GM12801 (cell line): ENCODE results near the gene LYRM2.

Experiments used
- TF ChIP-seq, protein P1 (sequence below): IDR thresholded peaks from one replicate; pipeline ENCODE4 v1.5.1; 2011; ENCODE audit warnings: control low read depth; ENCODE audit not compliant: insufficient read length; ENCODE audit errors: extremely low read depth

LYRM2 gene

DNA sequence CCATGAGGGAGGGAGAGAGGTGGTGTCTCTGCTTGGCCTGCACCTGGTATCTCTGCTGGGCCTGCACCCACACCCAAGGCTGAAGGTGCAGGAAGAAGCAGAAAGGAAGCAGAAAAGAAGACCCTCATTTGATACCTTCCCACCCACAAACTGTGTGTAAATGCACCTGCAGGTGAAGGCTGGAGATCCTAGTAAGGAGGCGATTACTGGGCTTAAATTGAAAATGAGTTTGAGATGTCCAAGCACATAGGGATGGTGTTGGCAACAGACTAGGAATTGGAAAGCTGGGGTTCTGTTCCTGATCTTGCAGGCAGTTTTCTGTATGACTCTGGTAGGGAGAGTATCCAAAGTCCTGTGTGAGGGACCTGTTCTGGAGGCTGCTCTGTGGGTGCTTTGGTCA lies 74.7 kb downstream of the LYRM2 start:
- TF ChIP-seq, protein P1, sequence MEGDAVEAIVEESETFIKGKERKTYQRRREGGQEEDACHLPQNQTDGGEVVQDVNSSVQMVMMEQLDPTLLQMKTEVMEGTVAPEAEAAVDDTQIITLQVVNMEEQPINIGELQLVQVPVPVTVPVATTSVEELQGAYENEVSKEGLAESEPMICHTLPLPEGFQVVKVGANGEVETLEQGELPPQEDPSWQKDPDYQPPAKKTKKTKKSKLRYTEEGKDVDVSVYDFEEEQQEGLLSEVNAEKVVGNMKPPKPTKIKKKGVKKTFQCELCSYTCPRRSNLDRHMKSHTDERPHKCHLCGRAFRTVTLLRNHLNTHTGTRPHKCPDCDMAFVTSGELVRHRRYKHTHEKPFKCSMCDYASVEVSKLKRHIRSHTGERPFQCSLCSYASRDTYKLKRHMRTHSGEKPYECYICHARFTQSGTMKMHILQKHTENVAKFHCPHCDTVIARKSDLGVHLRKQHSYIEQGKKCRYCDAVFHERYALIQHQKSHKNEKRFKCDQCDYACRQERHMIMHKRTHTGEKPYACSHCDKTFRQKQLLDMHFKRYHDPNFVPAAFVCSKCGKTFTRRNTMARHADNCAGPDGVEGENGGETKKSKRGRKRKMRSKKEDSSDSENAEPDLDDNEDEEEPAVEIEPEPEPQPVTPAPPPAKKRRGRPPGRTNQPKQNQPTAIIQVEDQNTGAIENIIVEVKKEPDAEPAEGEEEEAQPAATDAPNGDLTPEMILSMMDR: no peak

DNA sequence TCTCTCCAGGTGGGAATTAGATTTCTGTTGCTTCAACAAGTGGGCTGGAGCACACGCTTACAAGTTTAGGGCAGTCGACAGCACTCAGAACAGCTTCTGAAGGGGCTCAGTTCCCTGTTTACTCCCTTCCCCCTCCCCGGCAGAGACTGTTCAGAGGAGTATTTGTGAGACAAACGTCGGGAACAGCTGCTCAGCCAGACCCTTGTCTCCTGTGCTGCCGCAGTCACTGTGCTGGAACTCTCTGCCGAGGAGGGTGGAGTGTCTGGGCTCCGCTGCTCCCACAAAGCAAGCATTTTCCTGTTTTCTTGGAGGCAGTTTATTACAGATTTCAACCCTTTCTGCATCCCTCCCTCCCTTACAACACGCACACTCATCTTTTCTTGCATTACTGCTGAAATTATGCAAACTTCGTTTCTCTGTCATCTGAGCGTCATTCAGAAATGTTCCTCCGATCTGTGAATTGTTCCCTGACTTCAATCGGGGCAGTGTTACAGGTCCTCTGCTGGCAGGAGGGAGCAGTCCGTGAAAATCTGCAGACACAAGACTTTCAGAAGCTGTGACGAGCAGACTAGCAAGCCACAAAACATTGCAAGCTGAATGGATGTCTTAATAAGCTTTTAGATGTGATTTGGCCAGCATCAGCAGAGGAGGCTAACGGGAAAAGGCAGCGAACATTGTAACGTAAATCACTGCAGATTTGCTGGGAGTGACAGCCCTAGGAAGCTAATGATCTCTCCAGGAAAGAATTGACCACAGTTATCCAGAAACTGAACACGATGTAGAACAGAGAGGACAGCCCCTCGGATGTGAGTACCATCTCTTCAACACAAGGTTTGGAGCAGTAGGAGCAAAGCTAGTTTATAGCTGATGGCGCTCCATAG lies 76.2 kb downstream of the LYRM2 start:
- TF ChIP-seq, protein P1: no peak

DNA sequence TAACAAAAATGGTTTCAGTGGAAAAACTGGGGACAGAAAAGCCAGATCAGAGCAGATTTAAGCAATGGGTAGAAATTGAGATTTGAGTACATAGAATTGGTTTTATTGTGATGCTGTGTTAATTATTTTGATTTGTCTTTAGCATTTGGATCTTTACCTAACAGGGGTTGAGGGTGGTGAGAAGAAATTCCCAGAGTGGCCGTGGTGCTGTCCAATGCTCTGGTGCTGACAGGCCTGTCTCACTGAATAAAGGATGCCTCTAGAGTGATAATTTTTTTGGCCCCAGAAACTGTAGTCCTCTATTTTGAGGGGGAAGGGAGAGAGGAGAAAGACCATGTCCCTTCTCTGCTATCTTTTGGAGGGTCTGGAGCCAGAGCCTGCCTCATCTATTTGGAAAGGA lies 79.1 kb downstream of the LYRM2 start:
- TF ChIP-seq, protein P1: no peak

DNA sequence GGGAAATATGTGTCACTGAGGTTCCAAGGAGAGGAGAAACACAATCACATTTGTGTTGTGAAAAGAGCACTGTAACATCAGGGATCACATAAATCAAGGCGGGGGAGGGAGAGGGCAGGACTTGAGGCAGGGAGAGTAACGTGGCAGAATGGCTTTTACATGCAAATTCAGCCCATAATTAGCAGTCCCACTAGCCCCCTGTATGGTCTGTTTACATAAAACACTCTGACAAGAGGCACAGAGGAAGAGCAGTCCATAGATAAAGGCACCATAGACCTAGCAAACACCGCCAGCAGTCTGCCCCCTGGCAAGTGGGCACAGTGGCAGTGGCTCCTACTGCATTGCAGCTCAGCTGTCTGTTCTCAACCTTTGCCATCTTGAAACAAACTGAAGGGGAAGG lies 82.7 kb downstream of the LYRM2 start:
- TF ChIP-seq, protein P1: no peak

DNA sequence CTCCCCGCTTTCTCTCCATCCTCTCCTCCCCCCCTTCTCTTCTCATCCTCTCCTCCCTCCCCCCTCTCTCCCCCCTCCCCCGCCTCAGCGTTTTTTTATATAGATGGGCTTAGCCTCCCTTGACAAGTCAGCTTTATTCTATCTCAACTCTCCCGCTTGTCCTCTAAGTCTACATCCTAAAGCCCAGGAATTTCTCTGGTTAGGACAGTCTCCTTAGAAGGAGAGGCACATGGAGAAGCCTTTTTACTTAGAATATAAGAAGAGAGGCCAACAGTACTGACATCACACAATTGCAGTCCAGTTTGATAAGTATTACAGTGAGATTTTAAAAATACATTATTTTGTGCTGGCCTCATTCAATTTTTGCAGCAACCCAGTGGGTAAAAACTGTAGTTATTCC lies 83.5 kb downstream of the LYRM2 start:
- TF ChIP-seq, protein P1: no peak

DNA sequence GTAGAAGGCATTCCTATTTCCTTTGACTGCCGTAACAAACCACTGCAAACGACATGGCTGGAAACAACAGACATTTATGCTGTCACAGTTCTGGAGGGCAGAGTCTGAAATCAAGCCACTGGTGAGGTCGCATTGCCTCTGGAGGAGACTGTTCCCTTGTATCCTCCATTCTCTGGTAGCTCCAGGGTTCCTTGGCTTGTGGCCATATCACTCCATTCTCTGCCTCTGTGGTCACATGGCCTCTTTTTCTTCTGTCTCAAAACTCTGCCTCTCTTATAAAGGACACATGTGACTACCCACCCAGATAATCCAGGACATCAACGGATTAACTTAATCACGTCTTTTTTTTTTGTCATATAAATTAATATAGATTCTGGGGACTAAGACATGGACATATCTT lies 84.4 kb downstream of the LYRM2 start:
- TF ChIP-seq, protein P1: no peak

DNA sequence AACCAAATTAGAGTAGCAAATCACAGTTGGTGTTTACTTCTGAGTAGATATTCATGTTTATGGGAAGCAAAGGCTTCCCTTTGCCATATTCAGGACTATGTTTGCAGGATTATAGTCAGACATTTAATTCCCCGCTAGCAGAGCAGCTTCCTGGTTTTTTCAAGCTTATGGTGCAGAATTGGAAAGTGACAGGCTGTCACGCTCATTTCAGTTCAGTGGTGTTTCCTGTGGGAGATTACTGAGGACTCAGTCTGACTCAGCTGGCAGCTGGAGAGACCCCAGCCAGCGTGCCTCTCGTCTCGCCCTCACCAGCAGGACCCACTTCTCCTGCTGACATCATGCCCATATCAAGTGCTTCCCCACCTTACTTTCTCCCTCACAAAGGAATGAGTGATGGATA lies 85.1 kb downstream of the LYRM2 start:
- TF ChIP-seq, protein P1: no peak

DNA sequence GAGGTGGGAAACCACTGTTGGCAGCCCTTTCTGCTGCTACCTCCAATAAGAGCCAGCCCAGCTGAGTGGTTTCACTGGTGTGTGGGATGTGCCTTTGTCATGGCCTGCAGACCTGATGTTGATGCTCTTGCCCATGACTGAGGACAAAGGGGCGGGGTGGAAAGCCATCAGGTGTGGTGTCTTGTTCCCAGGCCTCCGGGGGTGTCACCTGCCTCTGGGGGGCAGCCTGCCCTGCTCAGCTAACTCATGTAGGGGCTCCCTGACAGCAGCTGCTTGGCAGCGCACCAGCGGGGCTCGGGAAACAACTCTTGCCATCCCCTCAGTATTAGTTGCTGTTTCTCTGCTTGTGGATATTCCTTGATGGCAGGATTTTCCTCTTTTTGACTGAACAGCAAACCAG lies 91.3 kb downstream of the LYRM2 start:
- TF ChIP-seq, protein P1: no peak
